IPS DF 4.7 (cell line): ENCODE data around the gene PRRC2C.
"Not testable (repeated sequence)": the region's sequence is repeated elsewhere in the genome, so short reads cannot be mapped to it uniquely, and the experiment has no call there.

Experiments
- DNase-seq: peaks from one replicate; pipeline ENCODE4 v3.0.0-alpha.2; 2013; ENCODE audit warnings: low spot score; ENCODE audit errors: extremely low read depth

The PRRC2C gene

DNA sequence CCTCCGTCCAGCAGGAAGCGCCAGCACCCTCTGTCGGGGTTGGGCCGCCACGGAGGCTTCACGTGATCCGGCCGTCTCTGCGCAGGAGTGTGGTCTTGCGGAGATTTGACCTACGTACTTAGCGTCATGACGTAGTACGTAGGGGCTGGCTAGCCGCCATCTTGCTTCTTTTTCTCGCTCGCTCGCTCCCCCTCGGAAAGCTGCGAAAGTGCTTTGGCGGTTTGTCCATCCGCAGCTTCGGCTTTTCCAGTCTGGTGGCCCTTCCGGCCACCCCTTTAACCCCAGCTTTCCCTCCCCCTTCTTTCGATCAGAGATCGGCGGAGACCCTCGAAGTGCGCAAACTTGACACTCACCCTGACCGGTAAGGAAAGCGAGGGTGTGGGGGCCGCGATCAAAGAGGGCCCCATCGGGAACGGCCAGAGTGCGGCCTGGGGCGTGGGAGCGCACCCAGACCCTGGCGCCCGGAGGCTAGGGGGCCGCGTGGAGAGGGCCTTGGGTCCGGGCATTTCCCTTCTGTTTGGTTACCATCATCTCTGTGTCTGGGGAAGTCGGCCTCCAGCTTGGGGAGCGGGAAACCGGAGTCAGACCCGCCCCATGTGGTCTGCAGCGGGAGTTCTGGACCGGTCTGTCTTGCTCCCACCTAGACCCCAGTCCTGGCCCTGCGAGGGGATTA is at the start of gene PRRC2C:
TSS of gene PRRC2C (plus strand) at position 156 of the 673 bp plus-strand sequence. CDS start 26,559 bp downstream, outside the sequence.
- peak; percentile 92 for DNase-seq

DNA sequence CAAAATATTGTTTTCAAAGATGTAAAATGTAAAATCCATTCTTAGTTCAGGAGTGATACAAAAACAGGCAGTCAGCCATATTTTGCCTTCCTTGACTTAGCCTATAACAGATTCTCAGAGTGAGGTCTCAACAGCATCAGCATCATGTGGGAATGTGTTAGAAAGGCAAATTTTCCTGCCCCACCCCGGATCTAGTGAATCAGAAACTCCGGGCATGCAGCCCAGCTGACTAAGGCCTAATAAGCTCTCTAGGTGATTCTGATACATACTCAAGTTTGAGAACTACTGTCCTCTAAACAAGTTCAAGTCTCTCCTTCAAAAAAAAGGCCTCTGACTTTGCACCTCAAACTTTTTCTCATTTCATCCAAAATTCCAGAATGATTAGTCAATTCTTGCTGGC is 46.9 kb upstream of the PRRC2C start:
- no peak for DNase-seq

GRCh38 chr1:171440201-171440600 is 45.1 kb upstream of the PRRC2C start:
- DNase-seq, result not testable (repeated sequence)

- DNase-seq, result not testable (repeated sequence)
Observed at GRCh38 chr1:171441278-171441895, 43.9 kb upstream of the PRRC2C start.

- no peak for DNase-seq
Observed at GRCh38 chr1:171446386-171446785, 38.9 kb upstream of the PRRC2C start.

- DNase-seq, result no peak
Observed at GRCh38 chr1:171455967-171456366, 29.4 kb upstream of the PRRC2C start.

DNA sequence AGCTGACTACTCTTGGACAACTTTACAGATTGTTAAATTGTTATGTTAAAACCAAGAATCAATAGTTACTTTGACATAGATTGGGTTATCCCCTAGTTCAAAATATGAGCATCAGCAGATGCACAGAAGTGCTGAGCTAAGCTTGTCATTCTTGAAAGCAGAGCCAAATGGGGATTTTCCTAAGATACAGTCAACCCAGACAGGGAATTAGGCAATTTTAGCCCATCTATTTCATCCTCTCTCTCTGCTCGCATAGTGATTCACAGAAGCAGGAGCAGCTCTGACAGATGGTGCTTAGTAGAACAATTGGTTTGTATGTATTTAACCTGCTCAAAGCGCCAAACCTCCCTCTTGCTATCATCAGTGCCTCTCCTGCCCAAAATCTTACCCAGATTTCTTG is 27.9 kb upstream of the PRRC2C start:
- DNase-seq, result no peak

DNA sequence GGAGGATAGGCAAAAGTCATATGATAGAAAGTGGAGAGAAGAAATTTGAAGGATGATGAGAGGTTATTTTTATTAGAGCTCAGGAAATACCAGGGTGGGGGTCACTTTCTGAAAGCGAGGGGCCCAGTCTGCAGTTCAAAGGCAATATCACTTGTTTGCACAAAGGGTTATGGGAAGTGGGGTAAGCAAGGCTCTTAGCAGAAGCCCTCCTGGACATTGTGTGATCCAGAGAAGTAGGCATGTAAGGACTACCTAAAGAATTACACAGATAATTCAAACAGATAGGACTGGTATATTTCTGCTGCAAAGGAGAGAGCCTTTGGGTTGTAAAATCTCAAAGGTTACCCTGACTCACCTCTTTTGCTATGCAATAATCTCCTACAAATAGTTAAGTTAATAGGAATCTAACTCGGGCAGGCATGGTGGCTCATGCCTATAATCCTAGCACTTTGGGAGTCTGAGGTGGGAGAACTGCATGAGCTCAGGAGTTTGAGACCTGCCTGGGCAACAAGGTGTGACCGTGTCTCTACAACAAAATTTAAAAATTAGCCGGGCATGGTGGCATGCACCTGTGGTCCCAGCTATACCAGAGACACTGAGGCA is 25.2 kb upstream of the PRRC2C start:
- no peak for DNase-seq

DNA sequence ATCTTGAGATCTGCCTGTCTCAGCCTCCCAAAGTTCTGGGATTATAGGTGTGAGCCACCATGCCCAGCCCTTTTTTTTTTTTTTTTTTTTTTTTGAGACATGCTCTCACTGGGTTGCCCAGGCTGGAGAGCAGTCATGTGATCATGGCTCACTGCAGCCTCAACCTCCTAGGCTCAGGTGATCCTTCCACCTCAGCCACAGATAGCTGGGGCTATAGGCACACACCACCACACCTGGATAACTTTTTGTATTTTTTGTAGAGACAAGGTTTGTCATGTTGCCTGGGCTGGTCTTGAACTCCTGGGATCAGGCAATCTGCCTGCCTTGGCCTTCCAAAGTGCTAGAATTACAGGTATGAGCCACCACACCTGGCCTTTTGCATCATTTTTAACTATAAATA is 17.7 kb upstream of the PRRC2C start:
- DNase-seq, result no peak

DNA sequence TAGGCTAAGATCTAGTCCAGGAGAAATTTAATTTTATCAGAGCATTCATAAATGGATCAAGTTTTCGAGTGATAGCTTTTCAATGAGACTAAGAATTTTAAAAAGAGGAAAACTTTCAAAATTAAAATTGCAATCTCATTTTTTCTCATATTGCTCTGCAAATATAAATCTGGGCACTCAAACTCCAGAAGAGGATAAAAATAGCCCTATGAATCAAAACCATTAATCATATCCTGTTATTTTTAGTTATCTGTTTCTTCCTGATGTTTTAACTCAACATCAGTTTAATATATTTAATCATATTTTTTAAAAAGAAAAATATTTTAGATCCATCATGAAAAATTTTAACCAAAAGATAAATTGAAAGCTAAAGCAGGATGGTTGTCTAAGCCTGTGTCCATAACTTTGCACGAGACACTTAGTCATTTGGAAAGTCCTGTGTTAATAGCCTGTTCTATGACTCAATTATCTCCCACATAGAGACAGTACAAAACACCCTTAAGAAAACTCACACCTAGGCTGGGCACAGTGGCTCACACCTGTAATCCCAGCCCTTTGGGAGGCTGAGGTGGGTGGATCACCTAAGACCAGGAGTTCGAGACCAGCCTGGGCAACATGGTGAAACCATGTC is 17.1 kb upstream of the PRRC2C start:
- no peak for DNase-seq

DNA sequence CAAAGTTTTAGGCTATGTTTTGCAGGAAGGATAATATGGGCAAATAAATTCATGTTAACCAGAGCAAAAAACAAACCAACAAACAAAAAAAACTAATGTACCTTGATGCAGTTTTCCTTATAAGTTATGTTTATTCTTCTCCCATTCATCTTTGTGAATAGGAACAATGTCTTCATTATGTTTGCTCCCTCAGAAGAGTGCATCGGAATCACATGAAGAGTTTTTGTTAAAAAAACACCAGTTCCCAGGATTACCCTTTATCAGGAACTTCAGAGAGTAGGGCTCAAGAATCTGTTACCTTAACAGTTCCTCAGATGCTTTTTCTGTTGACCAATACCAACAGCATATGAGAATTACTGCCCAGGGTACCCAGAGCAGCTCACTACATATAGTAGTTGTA is 14.6 kb upstream of the PRRC2C start:
- no peak for DNase-seq

- DNase-seq, result no peak
Observed at GRCh38 chr1:171472183-171472647, 13.1 kb upstream of the PRRC2C start.

- no peak for DNase-seq
Observed at GRCh38 chr1:171476829-171477228, 8.5 kb upstream of the PRRC2C start.

DNA sequence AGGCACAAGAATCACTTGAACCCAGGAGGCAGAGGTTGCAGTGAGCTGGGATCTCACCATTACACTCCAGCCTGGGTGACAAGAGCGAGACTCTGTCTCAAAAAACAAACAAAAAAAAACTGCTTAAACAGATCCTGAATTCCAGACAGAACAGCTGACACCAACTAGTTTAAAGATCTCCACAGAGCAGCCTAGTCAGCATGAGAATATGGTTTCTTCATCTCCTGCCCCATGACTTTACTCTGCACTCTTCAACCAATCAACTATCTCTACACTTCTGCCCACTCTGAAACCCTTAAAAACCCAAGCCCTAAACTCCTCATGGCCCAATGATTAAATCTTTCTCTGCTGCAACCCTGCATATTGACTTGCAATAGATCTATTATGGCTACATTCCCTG is 7.5 kb upstream of the PRRC2C start:
- DNase-seq, result no peak

GRCh38 chr1:171480035-171480434 is 5.3 kb upstream of the PRRC2C start:
- DNase-seq, result no peak

DNA sequence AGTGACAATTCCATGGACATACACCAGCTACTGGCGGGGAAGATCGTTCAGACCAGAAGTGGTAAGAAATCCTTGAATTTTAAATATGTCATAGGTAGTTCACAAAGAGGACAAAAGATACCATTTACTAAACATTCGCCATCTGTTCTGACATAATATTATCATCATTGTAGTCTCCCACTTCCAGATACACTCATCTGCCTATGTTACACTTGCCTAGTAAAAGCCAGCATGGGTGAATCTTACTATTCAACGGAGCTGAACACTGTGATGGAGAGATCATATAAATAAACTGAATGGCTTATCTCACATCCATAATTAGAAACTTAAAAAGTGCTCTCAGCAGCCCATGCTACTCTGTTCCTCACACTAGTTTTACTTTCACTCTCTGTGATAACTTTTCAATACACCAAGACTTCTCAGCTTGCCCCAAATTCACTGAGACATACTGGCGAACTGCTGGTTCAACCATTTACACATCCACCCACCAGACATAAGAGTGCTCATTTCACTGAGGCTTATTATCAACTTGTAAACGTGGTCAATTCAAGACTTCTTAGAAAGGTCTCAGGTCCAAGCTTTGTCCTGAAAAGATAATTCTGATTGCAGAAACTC is 463 bp upstream of the PRRC2C start:
- no peak for DNase-seq

DNA sequence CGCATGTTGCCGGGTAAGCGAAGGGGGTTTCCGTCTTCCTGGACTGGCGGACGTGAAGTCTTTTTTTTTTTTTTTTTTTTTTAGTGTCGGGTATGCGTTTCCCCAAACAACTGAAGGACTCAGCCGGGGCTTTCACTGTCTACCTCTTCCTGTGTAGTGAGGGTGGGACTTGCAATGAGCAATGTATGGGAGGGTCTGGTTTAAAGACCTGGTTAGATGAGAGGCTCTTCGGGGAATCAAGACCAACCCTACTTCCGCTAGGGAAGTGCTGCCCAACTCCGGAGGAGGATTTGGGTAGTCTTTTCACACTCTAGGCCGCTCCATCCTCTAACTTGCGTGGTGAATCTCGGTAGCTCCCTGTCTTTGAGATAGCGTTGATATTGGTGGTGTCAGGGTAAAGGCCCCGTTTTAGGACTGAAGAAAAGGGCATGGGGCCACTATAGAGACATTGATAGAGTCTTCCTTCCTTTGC is 754 bp downstream of the PRRC2C start:
- no peak for DNase-seq

DNA sequence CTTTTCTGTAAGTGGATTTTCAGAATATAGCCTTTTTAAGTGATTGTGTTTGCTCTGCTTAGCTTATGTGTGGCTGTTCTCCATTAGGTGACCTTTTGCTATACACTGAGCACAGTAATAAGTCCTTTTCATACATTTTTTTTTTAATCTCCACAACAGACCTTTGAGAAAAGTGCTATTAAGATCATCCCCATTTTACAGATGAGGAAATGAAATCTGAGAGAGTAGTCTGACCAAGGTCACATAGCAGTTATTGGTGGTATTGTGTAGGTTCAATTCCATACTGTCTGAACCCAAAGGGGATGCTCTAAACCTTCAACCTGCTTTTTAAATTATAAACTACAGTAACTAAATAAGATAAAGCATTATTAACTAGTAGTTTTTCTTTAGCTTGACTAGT is 1.7 kb downstream of the PRRC2C start:
- no peak for DNase-seq

DNA sequence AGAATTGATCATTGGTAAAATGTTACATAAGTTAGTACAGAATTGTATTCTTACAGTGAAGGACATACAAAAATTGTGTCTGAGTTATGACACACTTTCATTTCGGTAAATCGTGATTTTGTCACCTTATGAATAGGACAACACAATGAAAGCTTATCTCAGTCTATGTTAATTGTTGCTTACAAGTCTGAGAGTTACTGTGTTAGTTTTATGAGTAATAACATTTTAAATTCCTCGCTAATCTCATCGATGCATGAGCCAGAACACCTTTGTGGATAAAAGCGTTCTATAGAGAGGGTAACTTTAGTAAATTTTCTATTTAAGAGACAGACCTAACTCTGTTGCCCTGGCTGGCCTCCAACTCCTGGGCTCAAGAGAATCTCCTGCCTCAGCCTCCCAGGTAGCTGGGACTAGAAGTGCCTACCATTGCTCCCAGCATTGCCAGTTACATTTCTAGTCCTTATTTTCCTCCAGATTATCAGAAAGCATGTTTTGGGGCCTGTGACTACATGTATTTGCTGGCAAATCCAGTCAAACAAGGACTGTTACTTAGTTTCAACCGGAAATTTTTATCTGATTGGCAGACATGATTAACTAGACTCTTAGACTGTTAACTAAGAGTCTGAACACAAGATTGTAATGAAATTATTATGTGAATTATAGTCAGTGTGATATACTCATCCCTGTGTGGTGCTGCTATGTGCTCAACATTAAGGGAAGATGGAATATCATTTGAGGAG is 3.0 kb downstream of the PRRC2C start:
- DNase-seq, result no peak

- DNase-seq, result no peak
Observed at GRCh38 chr1:171494076-171494475, 8.7 kb downstream of the PRRC2C start.

- DNase-seq, result no peak
Observed at GRCh38 chr1:171495444-171495843, 10.1 kb downstream of the PRRC2C start.
